H1 (cell line): Measurements from ENCODE around the gene DCLRE1B. TPM values are rescaled to one million over a fixed set of nuclear protein-coding genes. Genes with fewer than 3 reads are reported as not detected.

Experiments used
- CTCF ChIA-PET: fragments of 300-600 bp; sonication (Branson Sonifier 250); formaldehyde crosslinking; loops from one replicate; lab custom pipeline; 2021; ENCODE audit not compliant: partially characterized antibody; lab: Charles Lee
- POLR2A ChIA-PET: fragments of 300-600 bp; sonication (Branson Sonifier 250); formaldehyde crosslinking; loops from one replicate; lab custom pipeline; 2021; ENCODE audit warnings: inconsistent platforms; ENCODE audit not compliant: partially characterized antibody; lab: Charles Lee
- DNase-seq, 2 experiments: peaks; one replicate each; pipeline versions ENCODE4 v3.0.0 to v3.0.0-alpha.2; 2010 to 2022; ENCODE audit warnings: low spot score in 2 of 2, low read depth in 1 of 2, mixed read lengths in 1 of 2
- FAIRE-seq: peaks from 2 replicates; lab custom pipeline; 2011; peaks lifted over from hg19 to GRCh38; lab: Jason Lieb, UNC
- H2AFZ ChIP-seq: 2 replicates; pipeline ENCODE4 v1.8.1; 2012; ENCODE audit warnings: low read length, inconsistent platforms
- H2AK5ac ChIP-seq: 2 replicates; pipeline ENCODE4 v1.6.1; 2013; ENCODE audit warnings: low read depth, low read length
- H2BK120ac ChIP-seq: replicated peaks from 2 replicates; pipeline ENCODE3; 2013; ENCODE audit warnings: low read depth, low read length, inconsistent platforms
- H2BK12ac ChIP-seq: 2 replicates; pipeline ENCODE4 v1.6.1; 2013; ENCODE audit warnings: low read depth, low read length
- H2BK15ac ChIP-seq: 2 replicates; pipeline ENCODE4 v1.6.1; 2013; ENCODE audit warnings: low read length
- H2BK20ac ChIP-seq: 2 replicates; pipeline ENCODE4 v1.6.1; 2013; ENCODE audit warnings: low read length
- H2BK5ac ChIP-seq: 2 replicates; pipeline ENCODE4 v1.6.1; 2013; ENCODE audit warnings: low read depth, low read length
- H3K14ac ChIP-seq: 2 replicates; pipeline ENCODE4 v1.6.1; 2013; ENCODE audit warnings: inconsistent platforms; ENCODE audit not compliant: insufficient read length
- H3K18ac ChIP-seq: 2 replicates; pipeline ENCODE4 v1.6.1; 2013; ENCODE audit warnings: low read length; ENCODE audit errors: extremely low read depth
- H3K23ac ChIP-seq: 2 replicates; pipeline ENCODE4 v1.6.1; 2013; ENCODE audit warnings: inconsistent platforms; ENCODE audit not compliant: insufficient read length
- H3K23me2 ChIP-seq: 2 replicates; pipeline ENCODE4 v1.6.1; 2013; ENCODE audit warnings: low read depth, low read length
- H3K27ac ChIP-seq: 2 replicates; pipeline ENCODE4 v1.6.1; 2011; ENCODE audit warnings: low read depth, low read length, inconsistent platforms
- H3K27me3 ChIP-seq, 4 experiments: replicated peaks in 1 of 4; 1 replicate in 1 of 4; 2 replicates in 3 of 4; pipeline versions ENCODE4 v1.6.1 to v1.8.1; 2011 to 2013; ENCODE audit warnings: low read length in 3 of 4, mild to moderate bottlenecking in 3 of 4, inconsistent platforms in 2 of 4, mixed read lengths in 2 of 4, moderate library complexity in 1 of 4; ENCODE audit not compliant: control insufficient read depth in 3 of 4, insufficient read depth in 3 of 4; ENCODE audit errors: extremely low read depth in 1 of 4
- H3K36me3 ChIP-seq, 4 experiments: 2 replicates each; pipeline versions ENCODE4 v1.6.1 to v1.8.1; 2011 to 2013; ENCODE audit warnings: mild to moderate bottlenecking in 4 of 4, low read length in 3 of 4, moderate library complexity in 2 of 4, control low read depth in 1 of 4, inconsistent platforms in 1 of 4; ENCODE audit not compliant: insufficient read depth in 4 of 4, control insufficient read depth in 2 of 4
- H3K4ac ChIP-seq: replicated peaks from 2 replicates; pipeline ENCODE3; 2013; ENCODE audit warnings: low read length, low read depth, mixed read lengths, inconsistent platforms; ENCODE audit not compliant: insufficient read length
- H3K4me1 ChIP-seq, 4 experiments: replicated peaks in 1 of 4; 1 replicate in 1 of 4; 2 replicates in 3 of 4; pipeline versions ENCODE4 v1.6.1 to v1.8.1; 2011 to 2013; ENCODE audit warnings: low read length in 3 of 4, inconsistent platforms in 2 of 4, mixed read lengths in 1 of 4; ENCODE audit not compliant: insufficient read depth in 4 of 4, control insufficient read depth in 3 of 4
- H3K4me2 ChIP-seq, 2 experiments: 2 replicates each; pipeline versions ENCODE4 v1.6.1 to v1.8.1; 2011 to 2013; ENCODE audit warnings: low read depth in 2 of 2, low read length in 2 of 2, control low read depth in 1 of 2, inconsistent platforms in 1 of 2, mild to moderate bottlenecking in 1 of 2; ENCODE audit not compliant: insufficient read depth in 1 of 2
- H3K4me3 ChIP-seq, 4 experiments: fragments of 200-600, 300-600 bp in 1 of 4; sonication (generic), shearing (Covaris generic), sonication (Bioruptor Twin) in 1 of 4; 2 replicates each; pipeline versions ENCODE4 v1.5.1 to v1.8.1; 2011 to 2016; ENCODE audit warnings: low read length in 4 of 4, low read depth in 3 of 4, control low read depth in 2 of 4, inconsistent platforms in 2 of 4, mild to moderate bottlenecking in 2 of 4, mixed read lengths in 1 of 4, moderate library complexity in 1 of 4; ENCODE audit not compliant: insufficient read depth in 2 of 4; ENCODE audit errors: extremely low read depth in 1 of 4
- H3K56ac ChIP-seq: replicated peaks from 2 replicates; pipeline ENCODE3; 2013; ENCODE audit warnings: low read depth, mild to moderate bottlenecking, mixed read lengths, low read length, inconsistent platforms; ENCODE audit not compliant: insufficient read length
- H3K79me1 ChIP-seq: 2 replicates; pipeline ENCODE4 v1.6.1; 2013; ENCODE audit warnings: low read depth, low read length, control low read depth
- H3K79me2 ChIP-seq, 2 experiments: 2 replicates each; pipeline versions ENCODE4 v1.6.1 to v1.8.1; 2012 to 2013; ENCODE audit warnings: low read length in 2 of 2, mild to moderate bottlenecking in 2 of 2, inconsistent platforms in 1 of 2; ENCODE audit not compliant: insufficient read depth in 2 of 2, control insufficient read depth in 1 of 2
- H3K9ac ChIP-seq, 4 experiments: replicated peaks in 1 of 4; 1 replicate in 1 of 4; 2 replicates in 3 of 4; pipeline versions ENCODE4 v1.6.1 to v1.8.1; 2011 to 2013; ENCODE audit warnings: low read depth in 3 of 4, low read length in 3 of 4, control low read depth in 2 of 4, mild to moderate bottlenecking in 2 of 4, moderate library complexity in 2 of 4, inconsistent platforms in 1 of 4; ENCODE audit errors: extremely low read depth in 1 of 4
- H3K9me3 ChIP-seq, 2 experiments: 2 replicates each; pipeline versions ENCODE4 v1.6.1 to v1.8.1; 2012 to 2013; ENCODE audit warnings: mild to moderate bottlenecking in 2 of 2, moderate library complexity in 2 of 2, control low read depth in 1 of 2, inconsistent platforms in 1 of 2, low read depth in 1 of 2, low read length in 1 of 2, mixed read lengths in 1 of 2; ENCODE audit not compliant: insufficient read depth in 2 of 2
- H4K20me1 ChIP-seq, 2 experiments: replicated peaks in 1 of 2; 2 replicates each; pipeline versions ENCODE3 to v1.8.1; 2011 to 2013; ENCODE audit warnings: inconsistent platforms in 2 of 2, low read length in 2 of 2, mild to moderate bottlenecking in 1 of 2; ENCODE audit not compliant: insufficient read depth in 2 of 2, control insufficient read depth in 1 of 2
- H4K5ac ChIP-seq: 2 replicates; pipeline ENCODE4 v1.6.1; 2013; ENCODE audit warnings: low read length, low read depth, mixed read lengths, inconsistent platforms; ENCODE audit not compliant: insufficient read length
- H4K8ac ChIP-seq: 2 replicates; pipeline ENCODE4 v1.8.0; 2013; ENCODE audit warnings: mild to moderate bottlenecking, moderate library complexity, low read length, inconsistent platforms; ENCODE audit not compliant: insufficient read depth; ENCODE audit errors: extremely low read depth
- H4K91ac ChIP-seq: replicated peaks from 2 replicates; pipeline ENCODE3; 2013; ENCODE audit warnings: low read length, mixed read lengths, inconsistent platforms; ENCODE audit not compliant: insufficient read length
- WGBS, 2 experiments: shearing (Covaris generic) in 1 of 2; methylation state at CpG; one replicate each; pipeline versions ENCODE4 v1.1.6 to v1.1.7; 2013 to 2015; ENCODE audit warnings: low lambda C conversion rate in 2 of 2, mixed read lengths in 2 of 2, inconsistent platforms in 1 of 2, low coverage in 1 of 2, missing lambda C conversion rate in 1 of 2; ENCODE audit not compliant: insufficient replicate concordance in 2 of 2, insufficient coverage in 1 of 2, insufficient read length in 1 of 2; ENCODE audit errors: extremely low coverage in 1 of 2, missing lambda C conversion rate in 1 of 2; 5-methylcytosine and 5-hydroxymethylcytosine counted together
- polyA plus RNA-seq, 7 experiments: library from polyadenylated mRNA; depleted of rRNA in 3 of 7; stranded (reverse) in 5 of 7; unstranded in 2 of 7; fragments of >200 nt in 5 of 7; fragments of 200-250 nt in 2 of 7; gene quantifications; 1 replicate in 5 of 7; 2 replicates in 1 of 7; 4 replicates in 1 of 7; pipeline versions ENCODE4 v1.2.1 to v1.2.3, GENCODE V29; 2011 to 2013; ENCODE audit warnings: missing spikeins in 2 of 7, mixed read lengths in 2 of 7
- total RNA-seq: library from RNA; stranded (reverse); fragmentation: NEBNext Ultra II Directional; extraction: Animal tissue kit (Norgen Biotek cat#: 25700); gene quantifications from 2 replicates; pipeline ENCODE4 v1.2.1, GENCODE V29; 2021

DCLRE1B gene
- total and polyA plus RNA-seq, 2 of the 8 experiments (the other 6 are each of a cell fraction or from before 2014, with no cell fraction given), result 5.5 to 11.0 TPM

GRCh38 chr1:113916974-113917373, 11.8 kb downstream of the DCLRE1B start:
- FAIRE-seq (no peak), DNase-seq (no peak)
- Histone ChIP-seq H3K14ac (no peak overlapping the region), H3K79me1 (no peaks in the 10 kb centered on the region), H2AK5ac (no peak overlapping the region), H4K20me1 (no peaks in the 10 kb centered on the region), H2BK5ac (no peak overlapping the region), H4K8ac (no peak overlapping the region), H3K4me2 (no peak overlapping the region), H3K36me3 (peaks cover 0 to 2% (median 0%) of the 10 kb centered on the region in 4 experiments; a peak in 3 of 8 replicates), H3K4me3 (no peak overlapping the region), H3K23me2 (no peaks in the 10 kb centered on the region), H2AFZ (no peak overlapping the region), H3K4me1 (no peaks in the 10 kb centered on the region), H3K79me2 (no peaks in the 10 kb centered on the region), H3K18ac (no peak overlapping the region), H2BK20ac (no peak overlapping the region), H2BK15ac (no peak overlapping the region), H3K9me3 (no peaks in the 10 kb centered on the region), H2BK12ac (no peak overlapping the region), H4K91ac (no peak overlapping the region), H3K23ac (no peak overlapping the region), H2BK120ac (no peak overlapping the region), H3K4ac (no peak overlapping the region), H3K27me3 (no peaks in the 10 kb centered on the region), H3K27ac (no peak overlapping the region), H3K56ac (no peak overlapping the region), H4K5ac (no peak overlapping the region), H3K9ac (no peak overlapping the region)
- CTCF ChIA-PET, result interaction anchor here (0.8 kb wide), 1 partner anchor 82 kb away, joined by 3 read pairs; no protein-coding TSS in a partner anchor
- WGBS, 2 experiments, result 90% methylated on average over 5 of the region's 5 CpGs; no CpG with 5 or more reads in 1 of the 2 experiments
- POLR2A ChIA-PET, result interaction anchor here (1.4 kb wide), 1 partner anchor 11 kb away, joined by 4 read pairs; no protein-coding TSS in a partner anchor
